GM19351 (cell line): Measurements from ENCODE around the gene TNS3.

Experiments used
- ATAC-seq: cut with Tn5 transposase; IDR thresholded peaks from one replicate; pipeline ENCODE4 v1.9.1; 2021; ENCODE audit warnings: mild to moderate bottlenecking, moderate library complexity; ENCODE audit not compliant: unreplicated experiment

TNS3 gene

DNA sequence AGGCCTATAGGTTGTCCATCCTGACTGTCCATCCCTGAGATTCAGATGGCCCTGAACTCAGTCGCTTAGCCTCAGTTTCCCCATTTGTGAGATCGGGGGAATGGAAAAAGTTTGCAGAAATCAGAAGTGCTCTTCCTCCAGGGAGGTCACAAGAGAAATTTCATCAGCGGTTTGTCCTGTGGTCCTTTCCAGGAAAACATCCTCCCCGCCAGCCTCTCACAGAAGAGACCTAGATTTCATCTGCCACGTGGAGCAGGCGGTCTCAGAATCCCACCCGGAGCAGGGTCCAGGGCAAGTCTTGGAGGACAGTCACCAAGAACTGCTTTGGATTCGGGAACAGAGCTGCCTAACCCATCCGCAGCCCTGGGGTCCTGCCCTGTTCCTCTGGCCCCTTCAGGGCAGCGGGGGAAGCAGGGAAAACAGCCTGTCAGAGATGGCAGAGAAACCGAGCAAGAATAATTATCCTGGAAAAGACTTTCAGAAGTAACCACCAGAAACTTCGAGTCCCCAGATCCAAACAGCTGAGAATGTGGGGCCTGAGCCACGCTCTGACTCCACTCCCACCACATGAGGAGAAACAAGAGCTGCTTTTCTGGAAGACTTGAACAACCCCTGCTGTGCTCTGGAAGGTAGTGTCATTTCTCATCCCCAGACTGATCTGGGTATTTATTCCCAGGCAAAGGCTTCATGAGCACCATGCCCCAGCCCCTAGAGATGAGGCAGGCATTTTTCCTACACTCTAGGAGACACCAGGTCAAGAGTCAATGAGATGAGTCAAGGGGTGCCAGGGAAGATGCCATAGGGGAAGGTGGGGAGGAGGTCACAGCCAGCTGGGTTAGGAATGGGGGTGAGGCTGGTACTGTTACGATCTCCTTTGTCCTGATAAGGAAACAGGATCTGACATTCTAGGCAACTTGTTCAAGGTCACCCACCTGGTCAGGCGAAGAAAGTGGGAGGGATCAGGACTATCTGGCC lies 1.1 kb upstream of the TNS3 start:
- ATAC-seq, result no peak

DNA sequence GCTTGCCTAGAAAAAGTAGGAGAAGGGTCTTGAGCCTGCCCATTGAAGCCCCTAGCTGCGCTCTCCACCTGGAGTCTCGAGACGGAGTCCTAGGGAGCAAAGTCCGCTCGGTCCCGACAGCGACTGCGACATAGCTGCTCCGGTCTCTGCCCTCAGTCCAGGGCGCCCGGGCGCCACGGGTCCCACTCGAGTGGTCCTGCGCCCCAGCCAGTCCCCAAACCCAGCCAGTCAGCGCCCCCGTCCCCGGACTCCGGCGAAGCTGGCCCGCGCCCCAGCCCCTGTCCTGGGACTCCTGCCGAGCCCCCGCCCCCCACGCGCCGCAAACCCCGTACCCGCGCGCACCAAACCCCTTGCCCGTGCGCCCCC lies 490 bp downstream of the TNS3 start:
- ATAC-seq, result no peak

DNA sequence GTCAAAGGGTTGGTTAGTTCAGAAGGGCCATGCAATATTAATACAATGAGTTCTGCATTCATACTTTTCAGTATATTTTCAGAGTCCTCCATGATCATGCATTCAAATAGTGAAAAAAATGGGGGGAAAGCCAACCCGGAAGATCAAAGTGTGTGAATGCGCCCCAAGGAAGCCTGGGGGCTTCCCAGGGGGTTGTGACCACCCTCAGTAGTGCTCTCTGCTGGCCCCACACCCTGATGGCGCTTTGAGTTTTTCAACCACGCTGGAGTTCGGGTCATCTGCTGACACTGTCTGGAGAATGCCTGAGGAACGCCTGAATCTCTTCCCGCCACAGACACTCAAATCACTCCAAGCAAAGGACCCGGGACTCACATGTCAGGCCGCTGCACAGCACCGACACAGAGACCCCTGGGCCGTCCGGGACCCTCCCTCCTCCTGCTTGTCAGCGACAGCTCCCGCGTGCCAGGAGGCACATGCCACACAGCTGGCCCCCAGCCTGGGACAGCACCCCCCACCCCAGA lies 1.0 kb downstream of the TNS3 start:
- no peak for ATAC-seq

DNA sequence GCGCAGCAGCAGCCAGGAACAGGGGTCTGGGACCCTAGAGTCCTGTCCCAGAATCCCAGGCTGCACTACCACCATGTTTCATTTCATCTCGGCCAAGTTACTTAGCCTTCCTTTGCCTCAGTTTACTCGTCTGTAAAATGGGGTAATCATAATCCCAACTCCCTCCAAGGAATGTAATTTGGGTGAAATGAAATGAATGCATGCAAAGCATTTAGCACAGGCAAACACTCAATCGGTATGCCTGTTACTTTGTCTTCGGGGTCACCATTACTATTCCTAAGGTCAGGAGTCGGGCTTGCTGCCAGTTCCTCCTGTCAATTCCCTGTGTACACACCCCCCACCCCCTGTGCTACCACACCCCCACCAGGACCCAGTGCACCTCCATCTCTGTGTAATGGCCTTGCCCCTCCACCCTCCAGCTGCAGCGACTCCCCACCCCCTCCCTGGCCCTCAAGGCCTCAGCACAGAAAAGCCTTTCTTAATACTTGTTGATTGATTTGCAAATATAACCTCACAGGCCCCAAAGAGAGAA lies 1.7 kb downstream of the TNS3 start:
- ATAC-seq, result no peak

DNA sequence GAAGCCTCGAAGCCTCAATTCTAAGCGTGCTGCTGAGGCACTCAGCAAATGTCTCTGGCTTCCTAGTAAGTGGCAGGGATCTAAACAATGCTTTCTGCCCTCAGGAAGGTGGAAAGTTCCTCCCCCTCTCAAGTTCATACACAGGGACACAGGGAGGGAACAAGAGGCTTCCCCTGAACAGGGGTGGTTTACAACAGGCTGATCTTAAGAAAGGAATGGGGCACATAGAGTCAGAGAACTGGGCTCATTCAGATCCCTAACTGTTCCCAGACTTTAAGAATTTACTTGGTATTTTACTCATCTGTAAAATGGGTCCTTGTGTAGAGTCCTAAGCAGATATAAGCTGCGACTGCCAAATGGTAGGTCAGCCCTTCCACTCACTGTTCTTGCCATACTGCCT lies 2.5 kb downstream of the TNS3 start:
- ATAC-seq, result no peak

DNA sequence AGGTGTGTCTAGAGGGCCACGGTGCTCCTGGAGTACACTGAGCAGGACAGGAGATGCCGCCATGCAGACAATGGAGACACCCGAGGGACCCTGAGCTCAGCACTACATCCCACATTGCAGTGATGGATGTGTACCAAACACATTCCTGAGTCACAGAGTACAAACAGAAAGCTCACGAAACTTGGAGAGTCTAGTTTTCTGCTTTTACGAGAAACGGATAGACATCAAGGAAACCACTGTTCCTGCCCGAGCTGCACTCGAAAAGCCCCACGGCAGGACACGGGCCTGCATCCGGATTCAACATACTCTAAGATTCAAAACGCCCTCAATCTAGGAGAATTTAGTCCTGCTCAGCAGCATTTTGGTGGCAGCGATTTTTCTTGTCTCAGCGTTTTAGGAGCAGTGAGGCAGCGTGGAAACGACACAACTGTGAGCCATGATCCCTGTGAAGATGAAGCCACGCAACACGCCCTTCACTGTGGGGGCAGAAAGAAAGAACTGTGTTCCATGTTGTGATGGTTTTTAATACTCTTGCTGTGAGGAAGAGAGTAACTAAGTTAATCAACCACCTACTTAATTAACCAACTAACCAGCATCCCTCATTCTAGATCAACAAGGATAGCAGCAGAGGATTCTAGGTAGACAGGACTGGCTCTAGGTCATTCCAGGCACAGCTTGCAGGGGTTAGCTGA lies 3.2 kb downstream of the TNS3 start:
- ATAC-seq, result no peak

DNA sequence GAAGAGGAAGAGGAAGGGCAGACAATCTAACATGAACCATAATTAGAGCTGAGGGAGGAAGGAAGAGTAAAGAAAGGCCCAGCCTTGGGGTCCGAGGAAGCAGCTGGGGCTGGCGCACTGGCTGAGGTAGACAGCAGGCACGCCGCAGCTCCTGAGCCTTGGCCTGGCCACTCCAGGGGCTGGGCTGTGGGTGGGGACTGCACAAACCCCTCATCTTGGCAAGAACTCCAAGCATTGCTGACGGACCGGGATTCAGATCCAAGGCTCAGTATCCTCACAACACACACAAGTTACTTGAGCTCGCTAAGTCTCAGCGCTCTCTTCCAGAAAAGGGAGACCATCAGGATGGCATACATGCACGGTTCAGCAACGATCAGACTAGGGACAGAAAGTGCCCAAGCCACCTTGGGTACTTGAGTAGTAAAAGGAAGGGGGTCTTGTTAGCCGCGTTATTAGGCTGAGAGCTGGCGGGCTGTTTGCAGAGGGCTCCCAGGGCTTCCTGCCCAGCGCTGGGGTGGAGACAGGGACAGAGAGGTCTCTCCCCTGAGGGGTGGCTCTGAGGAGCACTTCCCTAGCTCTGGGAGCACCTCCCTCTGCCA lies 4.5 kb downstream of the TNS3 start:
- no peak for ATAC-seq

DNA sequence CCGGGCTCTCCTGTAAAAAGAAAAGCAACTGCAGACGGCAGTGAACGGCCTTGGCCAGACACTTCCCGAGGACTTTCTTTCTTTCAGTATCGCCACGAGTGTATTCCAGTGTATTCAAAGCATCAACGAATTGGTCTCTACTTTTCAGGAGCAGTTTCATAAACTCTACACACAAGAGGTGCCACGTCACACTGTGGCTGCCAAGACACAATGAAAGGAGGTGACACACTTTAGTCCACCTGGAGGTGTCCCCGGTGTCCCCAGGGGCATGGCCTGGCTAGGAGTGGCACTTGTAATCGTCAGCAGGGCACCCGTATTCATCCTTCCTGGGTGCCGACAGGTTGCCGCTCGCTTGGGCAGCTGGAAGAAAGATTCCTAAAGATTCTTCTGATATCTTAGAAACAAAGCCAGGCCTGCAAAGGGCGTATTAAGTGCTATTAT lies 5.0 kb downstream of the TNS3 start:
- no peak for ATAC-seq

DNA sequence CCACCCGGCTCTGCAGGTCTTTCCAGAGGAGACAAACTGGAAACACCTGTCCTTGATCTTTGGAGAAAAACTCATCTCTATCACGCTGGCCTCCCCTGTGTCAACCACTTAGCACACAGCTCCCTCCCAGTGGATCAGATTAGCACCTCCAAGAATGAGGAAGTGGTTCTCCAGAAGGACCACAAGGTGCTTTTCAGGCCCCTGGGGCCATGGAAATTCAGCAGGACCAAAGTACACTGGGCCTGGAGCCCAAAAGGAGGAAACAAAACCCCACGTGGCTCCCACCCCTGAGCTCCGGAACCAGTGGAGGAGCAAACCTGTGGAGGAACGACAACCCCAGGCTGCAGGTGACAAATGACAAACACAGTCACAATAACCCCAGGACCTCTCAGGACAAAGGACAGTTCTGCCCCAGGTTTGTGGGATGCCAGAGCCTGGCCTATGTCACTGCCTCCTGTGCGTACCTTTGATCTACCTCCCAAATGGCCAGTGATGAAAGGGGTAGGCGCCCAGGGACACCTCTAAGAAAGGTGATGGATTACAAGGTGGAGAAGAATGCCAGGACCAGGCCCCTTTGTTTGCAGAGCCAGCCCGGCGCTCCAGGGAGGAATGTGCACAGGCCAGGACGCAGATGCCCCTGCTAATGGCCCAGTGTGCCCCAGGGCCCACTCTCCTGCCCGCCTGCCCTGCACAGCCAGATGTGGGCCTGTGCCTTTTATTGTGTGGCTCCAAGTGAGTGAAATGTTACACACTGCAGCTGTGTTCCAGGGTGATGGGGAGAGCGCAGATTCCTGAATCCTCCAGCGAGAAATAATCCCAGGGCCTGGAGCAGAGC lies 5.7 kb downstream of the TNS3 start:
- ATAC-seq, result no peak

DNA sequence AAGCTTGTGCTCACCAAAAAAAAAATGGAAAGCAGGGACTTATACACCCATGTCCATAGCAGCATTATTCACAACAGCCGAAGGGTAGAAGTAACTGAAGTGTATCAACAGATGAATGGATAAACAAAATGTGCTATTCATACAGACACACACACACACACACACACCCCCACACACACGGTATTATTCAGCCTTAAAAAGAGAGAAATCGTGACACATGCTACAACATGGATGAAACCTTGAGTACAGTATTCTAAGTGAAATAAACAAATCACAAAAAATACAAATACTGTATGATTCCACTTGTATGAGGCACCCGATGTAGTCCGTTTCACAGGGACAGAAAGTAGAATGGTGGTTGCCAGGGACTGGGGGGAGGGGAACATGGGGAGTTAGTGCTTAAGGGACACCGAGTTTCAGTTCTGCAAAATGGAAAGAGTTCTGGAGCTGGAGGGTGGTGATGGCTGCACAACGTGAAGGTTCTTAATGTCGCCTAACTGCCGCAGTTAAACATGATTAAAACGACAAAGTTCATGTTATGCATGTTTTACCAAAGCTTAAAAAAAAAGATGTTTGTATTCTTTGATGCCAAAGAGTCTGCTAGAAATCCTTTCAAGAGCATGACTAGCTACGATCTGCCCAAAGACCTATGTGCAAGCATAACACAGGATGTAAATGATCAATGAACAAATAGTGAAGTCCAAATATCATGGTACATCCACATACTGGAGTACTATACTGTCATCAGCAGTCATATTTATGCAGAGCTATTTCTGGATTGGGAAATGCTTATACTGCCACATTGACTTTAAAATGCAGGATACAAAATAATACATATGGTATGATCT lies 7.2 kb downstream of the TNS3 start:
- ATAC-seq, result peak; percentile 89

DNA sequence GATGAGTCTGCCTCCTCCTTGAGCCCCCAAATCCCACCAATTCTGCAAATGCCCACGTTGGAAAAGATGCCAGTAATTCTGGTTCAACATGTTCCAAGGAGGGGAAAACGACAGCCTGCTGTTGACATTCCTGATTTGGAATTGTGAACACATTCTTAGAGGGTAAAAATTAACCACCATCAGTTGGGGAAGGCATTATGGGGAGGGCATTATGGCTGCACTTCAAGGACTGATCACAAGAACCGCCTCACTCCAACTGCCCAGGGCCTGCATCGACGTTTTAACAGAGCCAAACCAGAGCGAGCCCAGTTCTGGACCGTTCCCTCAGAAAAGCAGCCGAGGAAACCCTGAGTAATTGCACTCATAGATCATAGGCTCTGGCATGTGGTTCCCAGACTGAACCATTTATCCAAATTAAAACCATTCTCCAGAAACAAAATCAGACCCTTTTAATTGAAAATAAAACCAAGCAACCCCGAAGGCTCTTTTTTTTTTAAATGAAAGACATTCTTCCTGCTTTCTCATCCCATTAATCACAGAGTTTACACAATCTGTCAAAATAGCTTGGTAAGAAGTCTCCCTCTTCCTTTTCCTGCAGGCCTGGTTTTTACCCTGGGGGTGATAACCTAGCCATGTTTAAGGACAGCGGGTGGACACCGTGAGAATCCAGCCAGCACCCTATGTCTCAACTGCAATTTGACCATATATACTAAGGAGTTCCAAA lies 8.0 kb downstream of the TNS3 start:
- no peak for ATAC-seq

DNA sequence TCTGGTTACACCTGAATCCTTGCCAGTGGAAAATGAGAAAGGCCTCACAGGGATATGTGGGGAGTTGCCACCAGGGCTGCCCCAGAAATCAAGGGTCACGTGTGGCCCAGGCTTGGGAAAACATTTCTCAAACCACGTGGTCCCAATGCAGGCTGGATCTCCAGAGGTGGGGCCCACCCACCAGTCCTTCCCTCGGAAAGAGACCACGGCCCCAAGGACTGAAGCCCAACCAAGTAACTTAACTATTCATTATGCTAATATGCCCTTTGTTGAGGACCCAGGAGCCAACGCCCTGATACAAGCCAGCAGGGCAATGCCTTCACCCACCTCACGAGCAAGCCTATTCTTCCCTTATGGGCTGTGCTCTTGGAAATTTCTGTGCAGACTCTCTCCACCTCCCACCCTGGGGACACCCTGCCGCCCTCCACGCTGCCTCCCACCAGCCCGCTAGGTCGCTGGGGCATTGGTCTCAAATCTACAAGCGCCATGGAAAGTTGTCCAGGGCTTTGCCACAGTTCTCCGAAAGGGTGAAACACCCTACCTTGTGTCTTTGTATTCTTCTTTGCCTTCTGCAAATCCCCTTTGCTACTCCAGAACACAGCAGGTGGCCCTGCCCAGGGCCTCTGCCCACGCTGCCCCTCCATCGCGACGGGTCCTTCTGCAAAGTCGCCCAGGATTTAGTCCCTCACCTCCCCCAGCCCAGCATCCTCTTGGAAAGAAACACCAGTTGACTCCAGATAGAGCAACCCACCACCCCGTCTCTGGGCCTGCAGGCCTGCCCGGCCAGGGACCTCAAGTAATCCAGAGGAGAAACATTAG lies 8.8 kb downstream of the TNS3 start:
- ATAC-seq, result no peak

DNA sequence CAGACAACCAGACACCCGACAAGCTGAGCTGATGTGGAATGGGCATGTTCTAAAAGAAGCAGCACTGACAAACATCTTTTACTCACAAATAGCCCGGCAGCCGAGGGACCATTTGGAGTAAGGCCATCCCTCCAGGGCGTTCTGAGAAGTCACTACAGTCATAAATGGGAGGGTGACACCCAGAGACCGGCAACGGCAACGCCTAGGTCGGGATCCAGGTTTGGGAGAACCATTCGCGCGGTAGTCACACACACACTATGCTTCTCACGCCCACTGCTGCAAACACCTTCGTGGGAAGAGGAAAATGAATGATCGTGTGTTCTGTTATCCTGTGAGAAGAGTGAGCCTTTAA lies 9.8 kb downstream of the TNS3 start:
- no peak for ATAC-seq

DNA sequence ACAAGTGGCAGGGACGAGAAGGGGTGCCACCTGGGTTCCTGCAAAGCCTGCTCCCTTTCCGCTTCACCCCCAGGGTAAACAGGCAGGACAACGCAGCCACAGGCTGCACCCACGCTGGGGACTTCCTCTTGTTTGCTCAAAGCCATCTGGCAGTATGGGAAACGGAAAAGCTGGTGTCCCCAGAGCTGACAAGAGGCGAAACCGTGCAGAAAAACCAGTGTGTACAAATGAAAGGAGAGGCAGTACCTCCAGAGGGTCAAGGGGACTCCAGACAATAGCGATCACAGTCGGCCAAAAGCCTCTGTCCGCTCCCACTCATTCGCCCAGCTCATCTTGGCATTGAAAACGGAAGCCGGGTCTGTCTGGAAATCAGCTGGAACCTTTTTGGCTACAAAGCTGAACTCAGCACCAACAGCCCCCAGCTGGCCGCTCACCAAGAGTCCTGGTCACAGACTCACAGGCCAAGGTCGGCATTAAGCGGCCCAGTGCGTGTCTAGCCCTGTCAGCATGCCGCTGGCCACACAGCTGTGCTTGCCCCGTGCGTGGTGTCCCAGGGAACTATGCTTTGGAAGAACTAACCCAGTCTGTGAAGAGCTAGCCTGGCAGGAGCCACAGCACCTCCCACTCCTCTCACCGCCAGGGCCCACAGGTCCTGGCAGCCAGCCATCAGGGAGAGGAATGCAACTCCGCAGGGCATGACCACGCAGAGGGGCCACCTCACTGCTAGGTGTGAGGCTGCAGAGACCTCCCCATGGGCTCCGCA lies 10.4 kb downstream of the TNS3 start:
- no peak for ATAC-seq

DNA sequence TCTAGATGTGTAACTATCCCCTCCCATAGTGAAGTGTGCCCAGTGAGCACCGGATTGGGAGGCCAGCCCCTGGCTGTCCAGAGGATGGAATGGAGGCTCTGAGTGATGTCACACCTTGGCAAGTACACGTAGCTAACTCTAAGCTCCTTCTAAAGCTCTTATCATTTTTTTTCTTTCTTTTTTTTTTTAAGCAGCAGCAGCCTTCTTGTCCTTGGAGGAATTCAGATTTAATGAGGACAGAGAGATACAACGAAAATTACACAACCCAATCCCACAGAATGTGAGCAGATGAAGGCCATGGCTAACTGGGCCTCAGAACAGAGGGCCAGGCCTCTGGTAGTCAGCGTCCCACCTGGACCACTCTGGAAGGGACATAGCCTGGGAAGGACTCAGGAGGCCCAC lies 11.3 kb downstream of the TNS3 start:
- ATAC-seq, result no peak

DNA sequence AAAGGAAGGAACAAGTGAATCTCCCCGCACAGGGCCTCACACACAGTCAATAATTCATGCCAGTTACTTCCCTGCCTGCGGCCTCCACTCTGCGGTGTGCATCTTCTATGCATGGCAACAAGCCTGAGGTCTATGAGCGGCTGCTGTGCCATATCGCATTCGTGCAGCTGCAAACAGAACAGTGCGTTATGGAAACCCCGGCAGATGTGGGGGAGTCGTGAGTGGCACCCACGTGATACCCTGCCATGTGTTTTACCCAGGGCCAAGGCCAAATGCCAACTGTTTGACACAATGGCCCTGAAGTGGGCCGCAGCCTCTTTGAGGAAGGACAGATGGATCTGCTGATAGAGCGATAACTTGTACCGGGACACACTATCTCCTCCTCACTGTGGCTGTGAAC lies 13.4 kb downstream of the TNS3 start:
- ATAC-seq, result no peak

DNA sequence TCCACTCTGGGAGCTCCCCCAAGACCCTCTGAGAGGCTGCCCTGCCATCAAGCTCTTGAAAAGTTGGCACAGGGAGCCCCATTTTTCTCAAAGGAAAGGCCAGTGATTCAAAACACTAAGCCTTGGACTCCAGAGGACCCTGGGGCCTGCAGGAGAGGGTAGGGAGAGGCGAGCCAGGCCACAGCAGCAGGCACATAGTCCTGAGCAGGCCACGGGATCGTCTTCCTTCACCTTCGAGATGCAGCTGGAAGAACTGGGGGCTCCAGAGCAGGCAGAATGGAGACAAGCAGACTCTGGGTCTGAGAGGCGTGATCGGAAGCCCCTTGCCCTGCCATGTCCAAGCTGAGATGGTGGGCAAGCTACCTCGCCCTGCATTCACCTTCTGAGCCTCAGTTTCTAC lies 13.9 kb downstream of the TNS3 start:
- ATAC-seq, result no peak
